ENCODE data around the gene SH3GLB2.

Gene SH3GLB2
- total RNA-seq, result 44.6 to 119 (median 115) reads per million in 3 experiments

GRCh38 chr9:129028192-129028966 is at the start of gene SH3GLB2:
TSS of gene SH3GLB2 (minus strand) at chr9:129028331. CDS start at chr9:129028154, 177 bp downstream.
- peak; percentile 82 for DNase-seq

GRCh38 chr9:129077236-129077635 is 49.1 kb upstream of the SH3GLB2 start:
- DNase-seq, result no peak

DNA sequence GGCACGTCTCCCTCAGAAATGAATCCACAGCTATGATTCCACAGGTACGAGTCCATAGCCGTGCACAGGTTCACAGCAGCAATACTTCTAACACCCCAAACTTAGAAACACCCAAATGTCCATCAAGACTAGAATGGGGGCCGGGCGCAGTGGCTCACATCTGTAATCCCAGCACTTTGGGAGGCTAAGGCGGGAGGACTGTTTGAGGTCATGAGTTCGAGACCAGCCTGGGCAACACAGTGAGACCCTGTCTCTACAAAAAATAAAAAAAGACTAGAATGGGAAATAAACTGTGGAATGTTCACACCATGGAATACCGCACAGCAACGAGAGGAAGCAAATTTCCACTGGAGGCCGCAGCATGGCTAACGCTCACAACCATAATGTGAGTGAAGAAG is 48.5 kb upstream of the SH3GLB2 start:
- DNase-seq, result no peak

- no peak for DNase-seq
These were observed 48.0 kb upstream of the SH3GLB2 start for GRCh38 chr9:129075996-129076639.

GRCh38 chr9:129074106-129074505 is 46.0 kb upstream of the SH3GLB2 start:
- no peak for DNase-seq

- DNase-seq, result peak; percentile 63
These were observed 45.3 kb upstream of the SH3GLB2 start for GRCh38 chr9:129073404-129073803.

- DNase-seq, result no peak
These were observed 44.0 kb upstream of the SH3GLB2 start for GRCh38 chr9:129072171-129072570.

DNA sequence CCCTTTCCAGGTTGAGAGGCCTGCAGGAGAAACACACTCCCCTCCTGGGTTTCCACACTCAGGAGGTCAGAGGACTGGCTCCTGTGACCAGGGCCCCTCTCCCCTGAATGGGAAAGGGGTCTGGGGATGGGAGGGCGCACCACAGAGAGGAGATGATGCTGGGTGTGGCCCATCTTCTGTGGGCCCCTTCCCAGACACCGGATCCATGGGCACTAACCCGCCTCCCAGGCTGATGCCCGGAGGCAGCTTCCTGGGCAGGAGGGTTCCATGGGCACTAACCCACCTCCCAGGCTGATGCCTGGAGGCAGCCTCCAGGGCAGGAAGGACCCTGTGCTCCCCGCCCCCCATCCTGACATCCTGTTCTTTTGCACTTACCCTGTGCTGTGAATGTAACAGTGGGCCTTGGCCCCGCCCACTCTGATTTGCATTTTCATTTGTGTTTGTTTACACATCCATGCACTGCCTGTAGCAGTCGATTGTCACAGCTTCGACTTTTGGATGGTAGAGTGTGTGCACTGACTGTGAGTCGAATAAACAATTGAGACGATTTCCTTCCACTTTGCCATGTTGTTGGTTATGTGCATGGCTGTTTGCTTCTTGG is 43.5 kb upstream of the SH3GLB2 start:
- DNase-seq, result peak; percentile 24

DNA sequence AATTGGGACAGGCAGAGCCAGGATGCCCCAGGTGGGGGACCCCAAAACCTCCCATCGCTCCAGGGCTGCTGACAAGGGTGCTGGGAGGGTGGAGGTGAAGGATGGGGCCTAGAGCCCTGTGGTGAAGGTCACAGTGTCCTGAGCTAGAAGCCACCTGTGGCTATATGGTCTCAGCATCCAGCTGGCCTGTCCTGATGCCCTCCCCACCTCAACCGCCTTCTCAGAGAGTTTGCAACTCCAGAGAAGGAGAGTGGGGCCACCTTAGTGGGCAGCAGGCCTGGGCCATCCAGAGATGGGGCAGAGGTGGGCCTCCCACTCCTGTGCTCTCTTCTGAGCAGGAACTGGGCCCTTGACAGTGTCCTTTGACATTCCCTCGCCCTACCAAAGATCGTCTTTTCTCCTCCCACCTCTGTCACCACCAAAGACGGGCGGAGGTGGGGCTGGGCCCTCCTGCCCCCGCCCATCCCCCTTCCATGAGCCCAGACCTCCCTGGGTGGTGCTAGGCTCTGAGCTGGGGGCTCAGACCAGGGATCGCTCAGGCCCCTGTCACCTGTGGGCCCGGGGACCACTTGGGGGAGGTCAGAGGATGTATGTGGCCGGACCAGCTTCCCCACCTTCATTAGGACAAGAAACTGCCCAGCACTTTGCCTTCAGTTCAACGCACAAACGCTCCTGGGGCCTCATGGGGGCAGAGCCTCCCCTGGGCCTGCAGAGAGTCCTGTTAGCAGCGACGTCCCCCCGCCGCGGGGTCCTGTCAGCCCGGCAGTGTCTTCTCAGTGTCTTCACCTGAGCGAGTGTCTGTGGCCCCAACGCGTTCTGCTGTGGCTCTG is 42.8 kb upstream of the SH3GLB2 start:
- no peak for DNase-seq

DNA sequence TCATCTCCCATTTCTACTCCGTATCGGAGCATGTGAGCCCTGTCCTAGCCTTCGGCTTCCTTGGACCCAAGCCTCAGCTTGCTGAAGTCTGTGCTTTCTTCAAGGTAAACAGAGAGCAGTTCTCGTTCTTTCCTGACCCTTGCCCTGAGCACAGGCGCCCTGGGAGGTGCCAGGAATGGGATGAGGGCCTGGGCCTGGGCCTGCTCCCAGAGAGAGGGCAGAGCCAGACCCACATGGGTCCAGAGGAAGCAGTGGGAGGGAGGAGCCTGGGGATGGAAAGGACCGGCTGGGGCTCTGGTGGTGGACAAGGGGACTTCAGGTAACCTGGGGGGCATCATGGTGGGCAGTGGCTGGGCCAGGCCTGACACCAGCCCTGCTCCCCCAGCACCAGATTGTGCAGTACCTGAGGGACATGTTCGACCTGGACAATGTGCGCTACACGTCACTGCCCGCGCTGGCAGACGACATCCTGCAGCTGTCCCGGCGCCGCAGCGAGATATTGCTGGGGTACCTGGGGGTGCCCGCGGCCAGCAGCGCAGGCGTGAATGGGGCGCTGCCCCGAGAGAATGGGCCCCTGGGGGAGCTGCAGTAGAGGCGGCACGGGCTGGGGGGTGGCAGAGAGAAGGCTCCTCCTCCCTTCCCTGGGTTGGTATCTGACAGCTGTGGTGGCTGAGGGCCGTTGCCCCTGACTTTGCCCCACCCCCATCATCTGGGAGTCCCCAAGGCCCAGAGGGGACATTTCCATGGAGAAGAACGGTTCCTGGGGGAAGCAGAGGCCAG is 41.9 kb upstream of the SH3GLB2 start:
- DNase-seq, result no peak

GRCh38 chr9:129068990-129069861 is 41.1 kb upstream of the SH3GLB2 start:
- DNase-seq, result peak; percentile 63

DNA sequence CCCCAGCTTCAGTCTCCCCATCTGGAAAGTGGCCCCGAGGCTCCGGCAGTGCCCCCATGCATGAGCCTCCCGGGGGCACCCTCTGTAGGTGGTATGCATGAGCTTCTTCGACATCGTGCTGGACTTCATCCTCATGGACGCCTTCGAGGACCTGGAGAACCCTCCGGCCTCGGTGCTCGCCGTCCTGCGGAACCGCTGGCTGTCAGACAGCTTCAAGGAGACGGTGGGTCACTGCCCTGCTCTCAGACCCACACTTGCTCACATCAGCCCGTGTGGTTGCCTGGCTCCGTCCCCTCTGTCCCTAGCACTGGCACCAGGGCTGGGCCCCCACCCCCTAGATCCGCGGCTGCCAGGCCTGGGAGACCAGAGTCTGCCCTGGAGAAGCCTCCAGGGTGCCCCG is 40.0 kb upstream of the SH3GLB2 start:
- no peak for DNase-seq

DNA sequence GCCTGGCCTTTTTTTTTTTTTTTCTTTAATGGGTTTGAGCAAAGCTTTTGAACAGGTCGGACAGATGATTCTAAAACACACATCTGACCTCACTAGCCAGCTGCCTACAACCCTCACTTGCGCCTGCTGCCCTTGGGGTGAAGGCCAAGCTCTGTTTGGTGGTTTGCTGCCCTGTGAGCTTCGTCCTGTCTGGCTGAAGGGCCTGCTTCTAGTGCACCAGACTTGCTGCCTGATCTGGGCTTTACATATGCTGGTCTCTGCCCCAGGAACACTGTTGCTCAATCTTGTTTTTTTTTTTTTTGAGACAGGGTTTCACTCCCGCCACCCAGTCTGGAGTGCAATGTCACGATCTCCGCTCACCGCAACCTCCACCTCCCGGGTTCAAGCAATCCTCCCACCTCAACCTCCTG is 36.4 kb upstream of the SH3GLB2 start:
- no peak for DNase-seq

- DNase-seq, result no peak
These were observed 34.9 kb upstream of the SH3GLB2 start for GRCh38 chr9:129063061-129063460.

- no peak for DNase-seq
These were observed 32.9 kb upstream of the SH3GLB2 start for GRCh38 chr9:129060991-129061390.

GRCh38 chr9:129059796-129060785 is 32.0 kb upstream of the SH3GLB2 start:
- DNase-seq, result no peak

- no peak for DNase-seq
These were observed 31.0 kb upstream of the SH3GLB2 start for GRCh38 chr9:129058965-129059795.

DNA sequence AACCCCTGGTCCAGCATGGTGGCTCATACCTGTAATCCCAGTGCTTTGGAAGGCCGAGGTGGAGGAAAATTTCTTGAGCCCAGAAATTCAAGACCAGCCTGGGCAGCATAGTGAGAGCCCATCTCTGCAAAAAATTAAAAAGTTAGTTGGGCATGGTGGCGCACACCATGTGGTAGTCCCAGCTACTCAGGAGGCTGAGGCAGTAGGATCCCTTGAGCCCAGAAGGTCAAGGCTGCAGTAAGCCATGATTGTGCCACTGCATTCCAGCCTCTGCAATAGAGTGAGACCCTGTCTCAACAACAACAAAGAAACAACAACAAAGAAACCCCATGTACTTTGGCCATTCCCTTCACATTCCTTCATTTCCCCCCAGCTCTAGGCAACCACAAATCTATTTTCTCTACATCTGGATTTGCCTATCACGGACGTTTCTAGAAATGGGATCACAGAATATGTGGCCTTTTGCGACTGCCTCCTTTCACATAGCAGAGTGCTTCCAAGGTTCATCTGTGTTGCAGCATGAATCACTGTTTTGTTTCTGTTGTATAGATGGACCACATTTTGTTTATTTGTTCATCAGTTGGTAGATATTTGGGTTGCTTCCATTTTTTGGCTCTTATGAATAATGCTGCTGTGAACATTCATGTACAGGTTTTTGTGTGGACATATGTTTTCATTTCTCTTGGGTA is 26.2 kb upstream of the SH3GLB2 start:
- DNase-seq, result no peak
